Chondrocyte (in vitro differentiated cells): ENCODE measurements around the gene ADGRB3. TPM values are rescaled to one million over a fixed set of nuclear protein-coding genes. Genes with fewer than 3 reads are reported as not detected.
"Not testable (repeated sequence)": the region's sequence is repeated elsewhere in the genome, so short reads cannot be mapped to it uniquely, and the experiment has no call there.

Experiments used
- DNase-seq: peaks from one replicate; pipeline ENCODE4 v3.0.0; 2021; ENCODE audit warnings: mixed read lengths, low spot score
- H3K27ac Mint-ChIP-seq: one replicate; pipeline ENCODE4 v1.8.0; 2021; ENCODE audit warnings: mild to moderate bottlenecking, moderate library complexity, mixed read lengths; ENCODE audit not compliant: unreplicated experiment
- H3K27me3 Mint-ChIP-seq: 2 replicates; pipeline ENCODE4 v1.8.0; 2021; ENCODE audit warnings: low read depth, mixed read lengths
- H3K36me3 Mint-ChIP-seq: 2 replicates; pipeline ENCODE4 v1.8.0; 2021; ENCODE audit warnings: low read depth, mixed read lengths
- H3K4me1 Mint-ChIP-seq: 2 replicates; pipeline ENCODE4 v1.8.0; 2021; ENCODE audit warnings: low read depth, mild to moderate bottlenecking, mixed read lengths
- H3K4me3 Mint-ChIP-seq: one replicate; pipeline ENCODE4 v1.8.0; 2021; ENCODE audit warnings: mild to moderate bottlenecking, moderate library complexity, mixed read lengths; ENCODE audit not compliant: unreplicated experiment
- H3K9me3 Mint-ChIP-seq: 2 replicates; pipeline ENCODE4 v1.8.0; 2021; ENCODE audit warnings: low read depth, mixed read lengths
- CTCF ChIP-seq: fragments of 200-600 bp; sonication (generic); IDR thresholded peaks from 2 replicates; pipeline ENCODE4 v1.5.0; 2021; ENCODE audit warnings: antibody characterized with exemption, mild to moderate bottlenecking, moderate library complexity
- total RNA-seq: library from RNA; stranded (reverse); gene quantifications from 3 replicates; pipeline ENCODE4 v1.2.1, GENCODE V29; 2021

ADGRB3 gene
- total RNA-seq, 1 donor from 2014 or later, result not detected

- TF ChIP-seq CTCF, result no peak
- Mint-ChIP-seq H3K27ac (no peak overlapping the region), H3K36me3 (no peaks in the 10 kb centered on the region), H3K9me3 (no peaks in the 10 kb centered on the region), H3K4me1 (no peaks in the 10 kb centered on the region), H3K4me3 (no peak overlapping the region), H3K27me3 (no peaks in the 10 kb centered on the region)
- no peak for DNase-seq
Measured at GRCh38 chr6:68741501-68742386, 106.7 kb downstream of the ADGRB3 start.

- no peaks in the 10 kb centered on the region for H3K4me1 Mint-ChIP-seq
- peaks cover 2% of the 10 kb centered on the region for H3K9me3 Mint-ChIP-seq
- DNase-seq, result no peak
- H3K27me3 Mint-ChIP-seq, result peaks cover 2% of the 10 kb centered on the region
- no peak overlapping the region for H3K4me3 Mint-ChIP-seq
- H3K27ac Mint-ChIP-seq, result no peak overlapping the region
- no peaks in the 10 kb centered on the region for H3K36me3 Mint-ChIP-seq
- TF ChIP-seq CTCF, result no peak
Measured at GRCh38 chr6:68743099-68743498, 108.0 kb downstream of the ADGRB3 start.

- not testable (repeated sequence) for DNase-seq, H3K4me1 Mint-ChIP-seq, H3K27me3 Mint-ChIP-seq, H3K36me3 Mint-ChIP-seq, H3K9me3 Mint-ChIP-seq, H3K4me3 Mint-ChIP-seq, H3K27ac Mint-ChIP-seq
Measured at GRCh38 chr6:68744376-68744775, 109.3 kb downstream of the ADGRB3 start.

- no peak for TF ChIP-seq CTCF
- Mint-ChIP-seq H3K36me3 (no peaks in the 10 kb centered on the region), H3K9me3 (peaks cover 3% of the 10 kb centered on the region)
Measured at GRCh38 chr6:68746376-68746775, 111.3 kb downstream of the ADGRB3 start.

GRCh38 chr6:68747110-68747790 lies 112.2 kb downstream of the ADGRB3 start:
- H3K4me3 Mint-ChIP-seq, result no peak overlapping the region
- no peaks in the 10 kb centered on the region for H3K4me1 Mint-ChIP-seq
- peaks cover 3% of the 10 kb centered on the region for H3K9me3 Mint-ChIP-seq
- peaks cover 9% of the 10 kb centered on the region for H3K27me3 Mint-ChIP-seq
- no peaks in the 10 kb centered on the region for H3K36me3 Mint-ChIP-seq
- no peak for DNase-seq
- no peak overlapping the region for H3K27ac Mint-ChIP-seq
- no peak for TF ChIP-seq CTCF

More at GRCh38 chr6:68746376-68746775, 111.3 kb downstream of the ADGRB3 start:
- no peak overlapping the region for H3K4me3 Mint-ChIP-seq
- peaks cover 9% of the 10 kb centered on the region for H3K27me3 Mint-ChIP-seq
- no peak for DNase-seq
- no peaks in the 10 kb centered on the region for H3K4me1 Mint-ChIP-seq
- no peak overlapping the region for H3K27ac Mint-ChIP-seq

GRCh38 chr6:68747832-68748231 lies 112.8 kb downstream of the ADGRB3 start:
- not testable (repeated sequence) for H3K4me3 Mint-ChIP-seq, H3K9me3 Mint-ChIP-seq, H3K36me3 Mint-ChIP-seq, H3K27ac Mint-ChIP-seq, DNase-seq, H3K4me1 Mint-ChIP-seq
- peaks cover 14% of the 10 kb centered on the region for H3K27me3 Mint-ChIP-seq
